Duodenal mucosa (tissue), 2 donors: ENCODE measurements around the gene TMX4.

Experiments used
- H3K27ac ChIP-seq: one replicate; pipeline ENCODE4 v1.7.0; 2013; ENCODE audit warnings: low read depth, low read length
- H3K27me3 ChIP-seq, 2 donors: one replicate each; pipeline ENCODE4 v1.7.0; 2013; ENCODE audit warnings: low read length in 2 of 2, control low read depth in 1 of 2; ENCODE audit not compliant: insufficient read depth in 2 of 2, control insufficient read depth in 1 of 2
- H3K36me3 ChIP-seq, 2 donors: one replicate each; pipeline ENCODE4 v1.7.0; 2013; ENCODE audit warnings: low read length in 2 of 2, control low read depth in 1 of 2; ENCODE audit not compliant: insufficient read depth in 2 of 2, control insufficient read depth in 1 of 2
- H3K4me1 ChIP-seq, 2 donors: one replicate each; pipeline ENCODE4 v1.7.0; 2013; ENCODE audit warnings: low read length in 2 of 2, control low read depth in 1 of 2; ENCODE audit not compliant: insufficient read depth in 2 of 2, control insufficient read depth in 1 of 2
- H3K4me3 ChIP-seq, 2 donors: one replicate each; pipeline ENCODE4 v1.7.0; 2013; ENCODE audit warnings: low read length in 2 of 2, low read depth in 1 of 2
- H3K9ac ChIP-seq, 2 donors: one replicate each; pipeline ENCODE4 v1.7.0; 2013; ENCODE audit warnings: low read length in 2 of 2, low read depth in 1 of 2
- H3K9me3 ChIP-seq, 2 donors: one replicate each; pipeline ENCODE4 v1.7.0; 2013; ENCODE audit warnings: low read length in 2 of 2, control low read depth in 1 of 2; ENCODE audit not compliant: control insufficient read depth in 1 of 2

TMX4 gene

GRCh38 chr20:7996898-7997297 lies 22.7 kb downstream of the TMX4 start:
- H3K4me3 ChIP-seq: no peak overlapping the region
- no peaks in the 10 kb centered on the region for H3K4me1 ChIP-seq
- H3K36me3 ChIP-seq: peaks cover 28 to 54% of the 10 kb centered on the region in 2 donors
- H3K9me3 ChIP-seq: peaks cover 0 to 4% of the 10 kb centered on the region in 2 donors
- H3K27me3 ChIP-seq: no peaks in the 10 kb centered on the region
- H3K9ac ChIP-seq: no peak overlapping the region
- H3K27ac ChIP-seq: no peak overlapping the region

- H3K27ac ChIP-seq: no peak overlapping the region
- peaks cover 28 to 52% of the 10 kb centered on the region in 2 donors for H3K36me3 ChIP-seq
- H3K4me1 ChIP-seq: no peaks in the 10 kb centered on the region
- H3K27me3 ChIP-seq: no peaks in the 10 kb centered on the region
- H3K9me3 ChIP-seq: peaks cover 0 to 4% of the 10 kb centered on the region in 2 donors
- no peak overlapping the region for H3K9ac ChIP-seq
- no peak overlapping the region for H3K4me3 ChIP-seq
These were observed 24.8 kb downstream of the TMX4 start for GRCh38 chr20:7994809-7995208.

- Histone ChIP-seq H3K27ac (no peak overlapping the region), H3K27me3 (no peaks in the 10 kb centered on the region), H3K4me3 (no peak overlapping the region), H3K9me3 (peaks cover 0 to 4% of the 10 kb centered on the region in 2 donors), H3K9ac (no peak overlapping the region), H3K36me3 (peaks cover 26 to 48% of the 10 kb centered on the region in 2 donors), H3K4me1 (no peaks in the 10 kb centered on the region)
These were observed 25.9 kb downstream of the TMX4 start for GRCh38 chr20:7993703-7994102.

- Histone ChIP-seq H3K27me3 (no peaks in the 10 kb centered on the region), H3K4me1 (no peaks in the 10 kb centered on the region), H3K9me3 (peaks cover 0 to 4% of the 10 kb centered on the region in 2 donors), H3K27ac (no peak overlapping the region), H3K9ac (no peak overlapping the region), H3K36me3 (peaks cover 22 to 43% of the 10 kb centered on the region in 2 donors), H3K4me3 (no peak overlapping the region)
These were observed 26.3 kb downstream of the TMX4 start for GRCh38 chr20:7993238-7993637.

GRCh38 chr20:7990385-7990784 lies 29.2 kb downstream of the TMX4 start:
- no peaks in the 10 kb centered on the region for H3K4me1 ChIP-seq
- no peaks in the 10 kb centered on the region for H3K27me3 ChIP-seq
- H3K4me3 ChIP-seq: no peak overlapping the region
- no peak overlapping the region for H3K27ac ChIP-seq
- peaks cover 11 to 33% of the 10 kb centered on the region in 2 donors for H3K36me3 ChIP-seq
- H3K9ac ChIP-seq: no peak overlapping the region
- peaks cover 0 to 4% of the 10 kb centered on the region in 2 donors for H3K9me3 ChIP-seq

- H3K4me1 ChIP-seq: no peaks in the 10 kb centered on the region
- H3K27me3 ChIP-seq: no peaks in the 10 kb centered on the region
- peaks cover 0 to 3% of the 10 kb centered on the region in 2 donors for H3K9me3 ChIP-seq
- peaks cover 2 to 24% of the 10 kb centered on the region in 2 donors for H3K36me3 ChIP-seq
- no peak overlapping the region for H3K4me3 ChIP-seq
- H3K27ac ChIP-seq: no peak overlapping the region
- H3K9ac ChIP-seq: no peak overlapping the region
These were observed 30.2 kb downstream of the TMX4 start for GRCh38 chr20:7989379-7989778.

- Histone ChIP-seq H3K9me3 (no peaks in the 10 kb centered on the region), H3K27ac (no peak overlapping the region), H3K9ac (no peak overlapping the region), H3K4me3 (no peak overlapping the region), H3K36me3 (peaks cover 0 to 31% of the 10 kb centered on the region in 2 donors), H3K4me1 (no peaks in the 10 kb centered on the region), H3K27me3 (no peaks in the 10 kb centered on the region)
These were observed 33.6 kb downstream of the TMX4 start for GRCh38 chr20:7985916-7986315.

- Histone ChIP-seq H3K36me3 (peaks cover 0 to 33% of the 10 kb centered on the region in 2 donors), H3K27ac (no peak overlapping the region)
These were observed 35.4 kb downstream of the TMX4 start for GRCh38 chr20:7984192-7984591.

GRCh38 chr20:7981374-7981773 lies 38.2 kb downstream of the TMX4 start:
- H3K27me3 ChIP-seq: no peaks in the 10 kb centered on the region
- no peak overlapping the region for H3K27ac ChIP-seq
- no peak overlapping the region for H3K4me3 ChIP-seq
- H3K9ac ChIP-seq: no peak overlapping the region
- no peaks in the 10 kb centered on the region for H3K4me1 ChIP-seq
- H3K9me3 ChIP-seq: no peaks in the 10 kb centered on the region
- H3K36me3 ChIP-seq: peaks cover 0 to 27% of the 10 kb centered on the region in 2 donors

More at GRCh38 chr20:7984192-7984591, 35.4 kb downstream of the TMX4 start:
- Histone ChIP-seq H3K4me1 (no peaks in the 10 kb centered on the region), H3K9ac (no peak overlapping the region), H3K27me3 (no peaks in the 10 kb centered on the region), H3K9me3 (no peaks in the 10 kb centered on the region), H3K4me3 (no peak overlapping the region)

- no peaks in the 10 kb centered on the region for H3K4me1 ChIP-seq
- peaks cover 0 to 23% of the 10 kb centered on the region in 2 donors for H3K36me3 ChIP-seq
- H3K9ac ChIP-seq: no peak overlapping the region
- H3K4me3 ChIP-seq: no peak overlapping the region
- H3K9me3 ChIP-seq: no peaks in the 10 kb centered on the region
- no peak overlapping the region for H3K27ac ChIP-seq
- no peaks in the 10 kb centered on the region for H3K27me3 ChIP-seq
These were observed 39.1 kb downstream of the TMX4 start for GRCh38 chr20:7980332-7981046.
